BJ (cell line): Measurements from ENCODE around the gene METTL25. TPM values are rescaled to one million over a fixed set of nuclear protein-coding genes. Genes with fewer than 3 reads are reported as not detected.

Source experiments
- CTCF ChIA-PET: fragments of 350-600 bp; formaldehyde crosslinking; extraction: SDS; loops from one replicate; lab custom pipeline; 2021; ENCODE audit warnings: antibody characterized with exemption, inconsistent platforms; lab: Yijun Ruan, JAX
- POLR2A ChIA-PET: fragments of 300-600 bp; sonication (Branson Sonifier 250); formaldehyde crosslinking; extraction: SDS; loops from one replicate; lab custom pipeline; 2021; ENCODE audit warnings: antibody characterized with exemption; lab: Charles Lee
- DNase-seq: peaks from one replicate; pipeline ENCODE4 v3.0.0-alpha.2; 2011; ENCODE audit warnings: low read depth
- H3K27me3 ChIP-seq: 2 replicates; pipeline ENCODE4 v1.6.0; 2011; ENCODE audit warnings: low read length; ENCODE audit not compliant: control insufficient read depth, insufficient read depth
- H3K36me3 ChIP-seq: 2 replicates; pipeline ENCODE4 v1.5.1; 2011; ENCODE audit warnings: low read length; ENCODE audit not compliant: control insufficient read depth, insufficient read depth
- H3K4me3 ChIP-seq: 2 replicates; pipeline ENCODE4 v1.5.1; 2011; ENCODE audit warnings: low read depth, mild to moderate bottlenecking, control low read depth, low read length
- CTCF ChIP-seq: IDR thresholded peaks from 2 replicates; pipeline ENCODE4 v1.5.1; 2011; ENCODE audit warnings: low read depth, mild to moderate bottlenecking, control low read depth, inconsistent platforms, low read length, moderate library complexity; ENCODE audit not compliant: insufficient read depth
- polyA plus RNA-seq: library from polyadenylated mRNA; depleted of rRNA; stranded (reverse); fragments of >200 nt; gene quantifications from 2 replicates; pipeline ENCODE4 v1.2.3, GENCODE V29; 2011

METTL25 gene
- polyA plus RNA-seq, 1 experiment, result 2.3 TPM

GRCh38 chr12:82425241-82425640 lies 66.9 kb downstream of the METTL25 start:
- TF ChIP-seq CTCF, result no peak
- Histone ChIP-seq H3K27me3 (no peaks in the 10 kb centered on the region), H3K4me3 (no peak overlapping the region), H3K36me3 (no peaks in the 10 kb centered on the region)
- POLR2A ChIA-PET, result no interaction called here
- CTCF ChIA-PET, result interaction anchor here (2.1 kb wide), 1 partner anchor 11 kb away, joined by 5 read pairs; no protein-coding TSS in a partner anchor
- peak; percentile 4 for DNase-seq

- DNase-seq, result no peak
- CTCF ChIA-PET, result interaction anchor here (2.1 kb wide), 1 partner anchor 10 kb away, joined by 5 read pairs; no protein-coding TSS in a partner anchor
Observed at GRCh38 chr12:82426081-82426480, 67.8 kb downstream of the METTL25 start.

GRCh38 chr12:82426586-82426985 lies 68.3 kb downstream of the METTL25 start:
- ChIA-PET CTCF (interaction anchor here (2.1 kb wide), 1 partner anchor 9 kb away, joined by 5 read pairs; no protein-coding TSS in a partner anchor), POLR2A (no interaction called here)
- no peaks in the 10 kb centered on the region for H3K27me3 ChIP-seq
- no peak for TF ChIP-seq CTCF
- no peak for DNase-seq
- H3K36me3 ChIP-seq, result no peaks in the 10 kb centered on the region
- H3K4me3 ChIP-seq, result no peak overlapping the region

More at GRCh38 chr12:82426081-82426480, 67.8 kb downstream of the METTL25 start:
- POLR2A ChIA-PET, result no interaction called here
- Histone ChIP-seq H3K27me3 (no peaks in the 10 kb centered on the region), H3K4me3 (no peak overlapping the region), H3K36me3 (no peaks in the 10 kb centered on the region)
- TF ChIP-seq CTCF, result no peak

- Histone ChIP-seq H3K27me3 (no peaks in the 10 kb centered on the region), H3K36me3 (no peaks in the 10 kb centered on the region), H3K4me3 (no peak overlapping the region)
- no peak for TF ChIP-seq CTCF
- POLR2A ChIA-PET, result no interaction called here
- no peak for DNase-seq
- CTCF ChIA-PET, result interaction anchor here (0.7 kb wide), 1 partner anchor 73 kb away, joined by 3 read pairs; the partner anchor contains the start of genes CCDC59 and METTL25
Observed at GRCh38 chr12:82430541-82431145, 72.3 kb downstream of the METTL25 start.

- CTCF ChIA-PET, result no interaction called here
- DNase-seq, result no peak
- POLR2A ChIA-PET, result no interaction called here
- Histone ChIP-seq H3K36me3 (no peaks in the 10 kb centered on the region), H3K4me3 (no peak overlapping the region), H3K27me3 (no peaks in the 10 kb centered on the region)
- TF ChIP-seq CTCF, result no peak
Observed at GRCh38 chr12:82434392-82434911, 76.1 kb downstream of the METTL25 start.
